A549 (cell line): ENCODE data around the gene KRTAP9-9. TPM values are rescaled to one million over a fixed set of nuclear protein-coding genes. Genes with fewer than 3 reads are reported as not detected.
"Not testable (repeated sequence)": the region's sequence is repeated elsewhere in the genome, so short reads cannot be mapped to it uniquely, and the experiment has no call there.

Source experiments
- ATAC-seq, 2 experiments: fragments of 200-7000 bp in 1 of 2; fragments of >200 bp in 1 of 2; cut with Nextera tagmentation in 1 of 2; cut with Tn5 transposase in 1 of 2; 3 replicates each; pipeline versions ENCODE4 v1.8.0 to v1.9.1; 2018 to 2020; ENCODE audit warnings: mild to moderate bottlenecking in 1 of 2, moderate library complexity in 1 of 2
- CTCF ChIA-PET: fragments of 300-600 bp; sonication (Branson Sonifier 250); formaldehyde crosslinking; extraction: SDS; loops from one replicate; lab custom pipeline; 2021; ENCODE audit warnings: antibody characterized with exemption, inconsistent platforms; lab: Yijun Ruan, JAX
- POLR2A ChIA-PET: fragments of 350-600 bp; formaldehyde crosslinking; extraction: SDS; loops from one replicate; lab custom pipeline; 2021; ENCODE audit warnings: antibody characterized with exemption, inconsistent platforms; lab: Yijun Ruan, JAX
- DNase-seq, 2 experiments: peaks; one replicate each; pipeline versions ENCODE4 v3.0.0 to v3.0.0-alpha.2; 2011 to 2016; ENCODE audit warnings: low read depth in 1 of 2, low spot score in 1 of 2
- FAIRE-seq: peaks from 2 replicates; lab custom pipeline; 2011; peaks lifted over from hg19 to GRCh38; lab: Jason Lieb, UNC
- H3K27ac ChIP-seq, 2 experiments: fragments of >200 bp; sonication (Bioruptor Twin); formaldehyde crosslinking; 3 replicates each; pipeline ENCODE4 v1.5.1; 2016 to 2017
- H3K4me1 ChIP-seq: fragments of >200 bp; sonication (Bioruptor Twin); formaldehyde crosslinking; 3 replicates; pipeline ENCODE4 v1.6.1; 2016
- H3K4me2 ChIP-seq: fragments of >200 bp; sonication (Bioruptor Twin); formaldehyde crosslinking; 3 replicates; pipeline ENCODE4 v1.6.1; 2016
- H3K4me3 ChIP-seq: fragments of >200 bp; sonication (Bioruptor Twin); formaldehyde crosslinking; 3 replicates; pipeline ENCODE4 v1.5.1; 2016
- H3K9me3 ChIP-seq: fragments of >200 bp; sonication (Bioruptor Twin); formaldehyde crosslinking; 3 replicates; pipeline ENCODE4 v1.6.1; 2016
- ATOH8 ChIP-seq: fragments of 250-450 bp; sonication (Bioruptor Pico); IDR thresholded peaks from 2 replicates; pipeline ENCODE4 v1.5.0; 2020; ENCODE audit warnings: low read depth, mild to moderate bottlenecking, moderate library complexity
- BHLHE40 ChIP-seq: IDR thresholded peaks from 2 replicates; pipeline ENCODE4 v1.6.1; 2012; ENCODE audit warnings: low read depth, low read length, inconsistent platforms
- CBX2 ChIP-seq: fragments of 200-600 bp; sonication (generic); IDR thresholded peaks from 2 replicates; pipeline ENCODE4 v1.6.1; 2016; ENCODE audit warnings: low read depth, mild to moderate bottlenecking, borderline replicate concordance
- E2F6 ChIP-seq: IDR thresholded peaks from 2 replicates; pipeline ENCODE4 v1.6.1; 2012; ENCODE audit warnings: low read depth, borderline replicate concordance
- EHF ChIP-seq: fragments of 250-450 bp; sonication (Bioruptor Pico); IDR thresholded peaks from 2 replicates; pipeline ENCODE4 v1.5.0; 2020; ENCODE audit warnings: mild to moderate bottlenecking
- EHMT2 ChIP-seq: fragments of 200-600 bp; sonication (generic); IDR thresholded peaks from 2 replicates; pipeline ENCODE4 v1.6.1; 2016; ENCODE audit warnings: antibody characterized with exemption, low read depth, mild to moderate bottlenecking, moderate library complexity
- EP300 ChIP-seq, 2 experiments: fragments of >200 bp; sonication (Bioruptor Twin); formaldehyde crosslinking; IDR thresholded peaks; 2 replicates in 1 of 2; 3 replicates in 1 of 2; pipeline ENCODE4 v1.6.1; 2016 to 2017
- ESRRA ChIP-seq: fragments of 150-350 bp; IDR thresholded peaks from 2 replicates; pipeline ENCODE4 v1.6.1; 2014; ENCODE audit warnings: mild to moderate bottlenecking, low read length, borderline replicate concordance
- FOXS1 ChIP-seq: fragments of 250-450 bp; sonication (Bioruptor Pico); IDR thresholded peaks from 2 replicates; pipeline ENCODE4 v1.5.0; 2020; ENCODE audit warnings: mild to moderate bottlenecking, moderate library complexity
- GATA3 ChIP-seq: IDR thresholded peaks from 2 replicates; pipeline ENCODE4 v1.6.1; 2012; ENCODE audit warnings: borderline replicate concordance
- HDAC2 ChIP-seq: fragments of 200-600 bp; sonication (generic); IDR thresholded peaks from 2 replicates; pipeline ENCODE4 v1.6.1; 2016
- HEYL ChIP-seq: fragments of 250-450 bp; sonication (Bioruptor Pico); IDR thresholded peaks from 2 replicates; pipeline ENCODE4 v1.8.0; 2021; ENCODE audit warnings: mild to moderate bottlenecking, moderate library complexity
- HOXB5 ChIP-seq: fragments of 250-450 bp; sonication (Bioruptor Pico); IDR thresholded peaks from 2 replicates; pipeline ENCODE4 v1.5.0; 2020; ENCODE audit warnings: mild to moderate bottlenecking, moderate library complexity
- JUNB ChIP-seq: fragments of >200 bp; sonication (Bioruptor Twin); formaldehyde crosslinking; IDR thresholded peaks from 2 replicates; pipeline ENCODE4 v1.6.1; 2016
- MAFK ChIP-seq: fragments of 450-650 bp; IDR thresholded peaks from 2 replicates; pipeline ENCODE4 v1.6.1; 2014; ENCODE audit not compliant: partially characterized antibody
- MAZ ChIP-seq: fragments of 150-350 bp; IDR thresholded peaks from 2 replicates; pipeline ENCODE4 v1.6.1; 2014; ENCODE audit warnings: antibody characterized with exemption, low read depth, low read length, borderline replicate concordance
- NFE2L2 ChIP-seq: fragments of 150-350 bp; conservative IDR thresholded peaks from 2 replicates; pipeline ENCODE4 v1.6.1; 2014; ENCODE audit warnings: low read length
- NR3C1 ChIP-seq: fragments of >200 bp; sonication (Bioruptor Twin); formaldehyde crosslinking; IDR thresholded peaks from 3 replicates; pipeline ENCODE4 v1.6.1; 2017
- POLR2A ChIP-seq: IDR thresholded peaks from 2 replicates; pipeline ENCODE4 v1.6.1; 2012; ENCODE audit warnings: mild to moderate bottlenecking, low read length
- POLR2AphosphoS2 ChIP-seq: conservative IDR thresholded peaks from 2 replicates; pipeline ENCODE4 v1.6.1; 2012; ENCODE audit warnings: low read length, improper control_type of control experiment, inconsistent platforms
- RARB ChIP-seq: fragments of 250-450 bp; sonication (Bioruptor Pico); IDR thresholded peaks from 2 replicates; pipeline ENCODE4 v1.8.0; 2021; ENCODE audit warnings: mild to moderate bottlenecking, moderate library complexity
- TFCP2L1 ChIP-seq: fragments of 250-450 bp; sonication (Bioruptor Pico); IDR thresholded peaks from 2 replicates; pipeline ENCODE4 v1.5.0; 2021; ENCODE audit warnings: mild to moderate bottlenecking
- TP53 ChIP-seq: fragments of 250-450 bp; sonication (Bioruptor Pico); IDR thresholded peaks from 2 replicates; pipeline ENCODE4 v1.5.0; 2021; ENCODE audit warnings: mild to moderate bottlenecking, moderate library complexity
- ZFP36 ChIP-seq: fragments of 450-650 bp; IDR thresholded peaks from 2 replicates; pipeline ENCODE4 v1.6.1; 2014; ENCODE audit warnings: borderline replicate concordance; ENCODE audit not compliant: partially characterized antibody
- ZNF302 ChIP-seq: fragments of 250-450 bp; sonication (Bioruptor Pico); IDR thresholded peaks from 2 replicates; pipeline ENCODE4 v1.9.0; 2021; ENCODE audit warnings: inconsistent platforms, mild to moderate bottlenecking, moderate library complexity
- WGBS: methylation state at CpG from one replicate; pipeline ENCODE4 v1.1.6; 2017; ENCODE audit errors: missing lambda C conversion rate; 5-methylcytosine and 5-hydroxymethylcytosine counted together
- polyA minus RNA-seq: library from RNA; depleted of rRNA, polyadenylated mRNA; stranded (reverse); fragments of >200 nt; gene quantifications from 2 replicates; pipeline ENCODE4 v1.2.3, GENCODE V29; 2011; rRNA and poly(A)+ RNA removed
- polyA plus RNA-seq, 4 experiments: library from polyadenylated mRNA; depleted of rRNA in 3 of 4; stranded (reverse); fragments of >200 nt; fragmentation: RNase III in 1 of 4; extraction: RNeasy Plus Mini Kit Qiagen cat#74134 plus additional on column Dnase treatment in 1 of 4; gene quantifications; 2 replicates in 3 of 4; 3 replicates in 1 of 4; pipeline ENCODE4 v1.2.3, GENCODE V29; 2011 to 2017
- TF ChIP-seq, protein P1 (sequence below): fragments of 200-600 bp; sonication (generic); IDR thresholded peaks from 2 replicates; pipeline ENCODE4 v1.6.1; 2016; ENCODE audit warnings: antibody characterized with exemption, mild to moderate bottlenecking, moderate library complexity
- TF ChIP-seq, protein P2 (sequence below): fragments of >200 bp; sonication (Bioruptor Twin); formaldehyde crosslinking; IDR thresholded peaks from 3 replicates; pipeline ENCODE4 v1.5.1; 2016

Gene KRTAP9-9
- polyA plus RNA-seq (2011; rRNA removed), result not detected in 2 replicates
- not detected in 2 replicates for polyA plus RNA-seq (2012; cell fraction: cytosol; rRNA removed)
- not detected in 2 replicates for polyA plus RNA-seq (2012; cell fraction: nucleus; rRNA removed)
- polyA plus RNA-seq (2017; fragmentation: RNase III; extraction: RNeasy Plus Mini Kit Qiagen cat#74134 plus additional on column Dnase treatment), result not detected in 3 replicates
- polyA minus RNA-seq, result not detected in 2 replicates

- H3K27ac ChIP-seq, H3K4me1 ChIP-seq, DNase-seq, H3K4me2 ChIP-seq, ATAC-seq, H3K9me3 ChIP-seq, CTCF ChIA-PET, POLR2A ChIA-PET, H3K4me3 ChIP-seq: not testable (repeated sequence)
- 41% methylated on average over 4 of the region's 5 CpGs for WGBS
- peak; percentile 32 for FAIRE-seq
Observed at GRCh38 chr17:41255381-41256290, at the start of gene KRTAP9-9. Gene KRTAP9-9 (plus strand): TSS chr17:41255384.

GRCh38 chr17:41211845-41212466 lies 43.2 kb upstream of the KRTAP9-9 start:
- DNase-seq, result peak; percentile 55 to 85
- POLR2A ChIA-PET, result no interaction called here
- peak; percentile 100 for FAIRE-seq
- H3K4me2 ChIP-seq, result peak overlapping the region; percentile 62
- 8% methylated on average over 1 of the region's 1 CpG for WGBS
- peak; percentile 91 to 96 for ATAC-seq
- H3K9me3 ChIP-seq, result 0 out of 3 replicates have a peak, but pooled peaks cover 6% of the 10 kb centered on the region
- peaks cover 24% of the 10 kb centered on the region for H3K4me1 ChIP-seq
- CTCF ChIA-PET, result interaction anchor here (0.9 to 2.0 kb wide), 3 partner anchors 111 to 451 kb away, joined by 3 to 7 read pairs (median 3); no protein-coding TSS in a partner anchor
- H3K27ac ChIP-seq, result peak overlapping the region; percentile 62 to 78; a peak in 5 of 6 replicates
- no peak overlapping the region for H3K4me3 ChIP-seq
- TF ChIP-seq POLR2AphosphoS2 (no peak), HOXB5 (CRISPR knock-in tag) (no peak), EHF (no peak), FOXS1 (CRISPR knock-in tag) (no peak), CBX2 (no peak), TP53 (CRISPR knock-in tag) (no peak), HEYL (CRISPR knock-in tag) (no peak), TFCP2L1 (CRISPR knock-in tag) (no peak), EHMT2 (no peak), NR3C1 (no peak), RARB (no peak), ESRRA (no peak), MAFK (peak; percentile 94), GATA3 (peak; percentile 64; the same call in 1 of the 2 replicates), ZFP36 (no peak), NFE2L2 (peak; percentile 86), BHLHE40 (no peak), POLR2A (no peak), ATOH8 (CRISPR knock-in tag) (0 out of 2 replicates have a peak, but pooled peaks have one; percentile 30), HDAC2 (no peak), ZNF302 (CRISPR knock-in tag) (0 out of 2 replicates have a peak, but pooled peaks have one; percentile 31), MAZ (no peak), E2F6 (0 out of 2 replicates have a peak, but pooled peaks have one; percentile 14), EP300 (IDR thresholded peaks at IDR 0.05) (peak; percentile 27 to 60; a peak in 2 of 5 replicates), JUNB (peak; percentile 81)
- TF ChIP-seq, protein P1, sequence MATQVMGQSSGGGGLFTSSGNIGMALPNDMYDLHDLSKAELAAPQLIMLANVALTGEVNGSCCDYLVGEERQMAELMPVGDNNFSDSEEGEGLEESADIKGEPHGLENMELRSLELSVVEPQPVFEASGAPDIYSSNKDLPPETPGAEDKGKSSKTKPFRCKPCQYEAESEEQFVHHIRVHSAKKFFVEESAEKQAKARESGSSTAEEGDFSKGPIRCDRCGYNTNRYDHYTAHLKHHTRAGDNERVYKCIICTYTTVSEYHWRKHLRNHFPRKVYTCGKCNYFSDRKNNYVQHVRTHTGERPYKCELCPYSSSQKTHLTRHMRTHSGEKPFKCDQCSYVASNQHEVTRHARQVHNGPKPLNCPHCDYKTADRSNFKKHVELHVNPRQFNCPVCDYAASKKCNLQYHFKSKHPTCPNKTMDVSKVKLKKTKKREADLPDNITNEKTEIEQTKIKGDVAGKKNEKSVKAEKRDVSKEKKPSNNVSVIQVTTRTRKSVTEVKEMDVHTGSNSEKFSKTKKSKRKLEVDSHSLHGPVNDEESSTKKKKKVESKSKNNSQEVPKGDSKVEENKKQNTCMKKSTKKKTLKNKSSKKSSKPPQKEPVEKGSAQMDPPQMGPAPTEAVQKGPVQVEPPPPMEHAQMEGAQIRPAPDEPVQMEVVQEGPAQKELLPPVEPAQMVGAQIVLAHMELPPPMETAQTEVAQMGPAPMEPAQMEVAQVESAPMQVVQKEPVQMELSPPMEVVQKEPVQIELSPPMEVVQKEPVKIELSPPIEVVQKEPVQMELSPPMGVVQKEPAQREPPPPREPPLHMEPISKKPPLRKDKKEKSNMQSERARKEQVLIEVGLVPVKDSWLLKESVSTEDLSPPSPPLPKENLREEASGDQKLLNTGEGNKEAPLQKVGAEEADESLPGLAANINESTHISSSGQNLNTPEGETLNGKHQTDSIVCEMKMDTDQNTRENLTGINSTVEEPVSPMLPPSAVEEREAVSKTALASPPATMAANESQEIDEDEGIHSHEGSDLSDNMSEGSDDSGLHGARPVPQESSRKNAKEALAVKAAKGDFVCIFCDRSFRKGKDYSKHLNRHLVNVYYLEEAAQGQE, result no peak
- TF ChIP-seq, protein P2, sequence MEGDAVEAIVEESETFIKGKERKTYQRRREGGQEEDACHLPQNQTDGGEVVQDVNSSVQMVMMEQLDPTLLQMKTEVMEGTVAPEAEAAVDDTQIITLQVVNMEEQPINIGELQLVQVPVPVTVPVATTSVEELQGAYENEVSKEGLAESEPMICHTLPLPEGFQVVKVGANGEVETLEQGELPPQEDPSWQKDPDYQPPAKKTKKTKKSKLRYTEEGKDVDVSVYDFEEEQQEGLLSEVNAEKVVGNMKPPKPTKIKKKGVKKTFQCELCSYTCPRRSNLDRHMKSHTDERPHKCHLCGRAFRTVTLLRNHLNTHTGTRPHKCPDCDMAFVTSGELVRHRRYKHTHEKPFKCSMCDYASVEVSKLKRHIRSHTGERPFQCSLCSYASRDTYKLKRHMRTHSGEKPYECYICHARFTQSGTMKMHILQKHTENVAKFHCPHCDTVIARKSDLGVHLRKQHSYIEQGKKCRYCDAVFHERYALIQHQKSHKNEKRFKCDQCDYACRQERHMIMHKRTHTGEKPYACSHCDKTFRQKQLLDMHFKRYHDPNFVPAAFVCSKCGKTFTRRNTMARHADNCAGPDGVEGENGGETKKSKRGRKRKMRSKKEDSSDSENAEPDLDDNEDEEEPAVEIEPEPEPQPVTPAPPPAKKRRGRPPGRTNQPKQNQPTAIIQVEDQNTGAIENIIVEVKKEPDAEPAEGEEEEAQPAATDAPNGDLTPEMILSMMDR, result no peak; the same call in 2 of the 3 replicates
